Choroid plexus epithelial cell (primary cell): ENCODE results near the gene DOC2B.
"Not testable (repeated sequence)": the region's sequence is repeated elsewhere in the genome, so short reads cannot be mapped to it uniquely, and the experiment has no call there.

Source experiments
- DNase-seq: peaks from one replicate; pipeline ENCODE4 v3.0.0-alpha.2; 2010; ENCODE audit warnings: low read depth
- H3K4me3 ChIP-seq: 2 replicates; pipeline ENCODE4 v1.5.1; 2011; ENCODE audit warnings: low read depth, mild to moderate bottlenecking, control low read depth, low read length, moderate library complexity
- CTCF ChIP-seq: conservative IDR thresholded peaks from 2 replicates; pipeline ENCODE4 v1.5.1; 2011; ENCODE audit warnings: low read depth, mild to moderate bottlenecking, control low read depth, inconsistent platforms, low read length, moderate library complexity

The DOC2B gene

GRCh38 chr17:200586-200985 lies 19.1 kb upstream of the DOC2B start:
- no peak overlapping the region for H3K4me3 ChIP-seq
- no peak for DNase-seq
- no peak for TF ChIP-seq CTCF

GRCh38 chr17:199806-200545 lies 18.5 kb upstream of the DOC2B start:
- DNase-seq, result no peak
- TF ChIP-seq CTCF, result no peak
- no peak overlapping the region for H3K4me3 ChIP-seq

- peak; percentile 40 for DNase-seq
- no peak overlapping the region for H3K4me3 ChIP-seq
- TF ChIP-seq CTCF, result no peak
Measured at GRCh38 chr17:199191-199604, 17.7 kb upstream of the DOC2B start.

- not testable (repeated sequence) for H3K4me3 ChIP-seq, DNase-seq
Measured at GRCh38 chr17:198225-198624, 16.8 kb upstream of the DOC2B start.

- no peak for TF ChIP-seq CTCF
- H3K4me3 ChIP-seq, result no peak overlapping the region
- no peak for DNase-seq
Measured at GRCh38 chr17:197352-197751, 15.9 kb upstream of the DOC2B start.

GRCh38 chr17:194828-195602 lies 13.6 kb upstream of the DOC2B start:
- no peak for DNase-seq
- TF ChIP-seq CTCF, result no peak
- no peak overlapping the region for H3K4me3 ChIP-seq

GRCh38 chr17:193841-194806 lies 12.7 kb upstream of the DOC2B start:
- no peak for DNase-seq
- TF ChIP-seq CTCF, result no peak
- no peak overlapping the region for H3K4me3 ChIP-seq
